Activated CD4-positive, CD25-positive, alpha-beta regulatory T cell treated with anti-CD3 and anti-CD28 coated beads, Interleukin-2, amount 50 U/mL, for 24 hours (primary cell): ENCODE results near the gene AFF3.

Source experiments
- ATAC-seq, 2 donors: fragments of 150-1000 bp; cut with Tn5 transposase; one replicate each; pipeline ENCODE4 v1.10.0; 2021; ENCODE audit warnings: mild to moderate bottlenecking in 1 of 2, moderate library complexity in 1 of 2

The AFF3 gene

GRCh38 chr2:99877963-99878362 lies 264.4 kb downstream of the AFF3 start:
- no peak for ATAC-seq

- no peak for ATAC-seq
Measured at GRCh38 chr2:99876956-99877355, 265.4 kb downstream of the AFF3 start.

- ATAC-seq, result no peak
Measured at GRCh38 chr2:99875627-99876201, 266.7 kb downstream of the AFF3 start.

GRCh38 chr2:99868260-99868659 lies 274.1 kb downstream of the AFF3 start:
- ATAC-seq, result no peak

GRCh38 chr2:99867770-99868169 lies 274.6 kb downstream of the AFF3 start:
- no peak for ATAC-seq

- no peak for ATAC-seq
Measured at GRCh38 chr2:99865818-99866676, 276.3 kb downstream of the AFF3 start.

DNA sequence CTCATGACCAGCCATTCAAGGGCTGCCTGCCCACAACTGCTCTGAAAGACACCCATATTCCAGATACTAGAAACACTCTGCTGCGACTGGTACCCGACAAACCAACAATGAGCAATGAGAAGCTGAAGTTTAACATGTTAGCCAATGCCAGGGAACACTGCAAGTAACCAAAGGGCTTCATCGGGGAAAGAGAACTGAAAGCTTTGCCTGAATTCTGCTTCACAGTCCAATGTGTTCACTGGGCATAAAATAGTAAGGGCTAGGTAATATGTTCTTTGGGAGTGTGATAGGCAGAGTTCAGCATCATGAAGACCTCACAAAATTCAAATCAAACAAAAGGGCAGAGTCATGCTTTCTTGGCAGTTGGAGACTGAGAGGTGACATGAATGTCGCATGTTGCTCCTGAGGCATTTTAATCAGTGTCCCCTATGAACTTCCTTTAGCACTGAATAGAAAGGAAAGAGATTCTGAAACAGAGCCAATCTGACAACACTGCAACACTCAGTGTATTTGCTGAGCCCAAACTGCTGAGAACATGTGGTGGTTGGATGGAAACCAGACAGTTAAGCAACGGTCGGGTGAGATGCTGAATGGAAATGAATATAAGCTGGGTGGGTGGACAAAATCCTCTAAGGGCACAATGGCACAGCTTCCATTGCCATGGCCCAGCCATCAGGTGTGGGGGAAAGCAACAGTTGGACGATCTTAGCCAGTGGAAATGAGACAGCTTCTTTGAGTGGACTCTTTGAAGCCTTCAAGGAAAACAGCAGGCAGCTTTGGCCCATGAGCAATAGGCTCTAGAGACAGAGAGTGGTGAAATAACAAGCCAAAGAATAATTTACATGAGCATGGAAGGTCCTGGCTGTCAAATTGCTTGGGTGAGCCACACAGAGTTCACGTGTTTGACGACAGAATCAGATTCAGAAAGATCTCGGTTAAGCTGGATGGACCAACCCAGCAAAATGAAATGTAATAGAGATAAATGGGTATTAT lies 277.5 kb downstream of the AFF3 start:
- no peak for ATAC-seq

DNA sequence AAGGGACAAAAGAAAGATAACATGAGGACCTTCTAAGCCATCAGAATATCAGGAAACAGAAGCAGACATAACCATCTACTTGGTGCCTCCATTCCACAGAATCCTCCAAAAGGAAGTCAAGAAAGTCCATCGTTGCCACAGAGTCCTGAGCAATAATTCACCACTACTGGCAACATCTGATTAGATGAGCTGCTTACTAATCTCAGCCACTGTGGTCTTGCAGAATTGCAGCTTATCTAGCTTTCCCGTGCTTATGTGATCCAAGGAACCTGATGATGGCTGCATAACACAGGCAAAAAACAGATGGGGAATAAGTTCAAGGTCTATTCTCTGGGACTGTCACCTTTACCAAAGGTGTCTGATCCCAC lies 278.5 kb downstream of the AFF3 start:
- no peak for ATAC-seq

- ATAC-seq, result no peak
Measured at GRCh38 chr2:99863236-99863902, 279.0 kb downstream of the AFF3 start.

DNA sequence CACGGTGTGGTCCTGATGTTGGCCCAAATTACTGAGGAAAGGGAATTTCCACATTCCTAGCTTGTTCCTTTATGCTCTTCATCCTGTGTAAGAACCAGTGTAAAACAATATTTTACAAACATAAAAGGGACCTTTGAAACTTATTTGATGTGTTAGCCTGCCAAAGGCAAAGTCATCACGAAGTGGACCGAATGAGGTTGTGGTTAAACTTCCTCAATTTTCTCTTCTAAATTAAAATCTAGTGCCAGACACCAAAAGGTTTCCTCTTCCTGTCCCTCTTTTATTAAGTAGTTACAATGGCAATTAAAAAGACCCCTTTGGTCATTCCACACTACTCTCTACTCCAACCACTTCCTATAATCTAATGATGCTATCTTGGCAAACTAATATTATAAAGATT lies 279.8 kb downstream of the AFF3 start:
- no peak for ATAC-seq

DNA sequence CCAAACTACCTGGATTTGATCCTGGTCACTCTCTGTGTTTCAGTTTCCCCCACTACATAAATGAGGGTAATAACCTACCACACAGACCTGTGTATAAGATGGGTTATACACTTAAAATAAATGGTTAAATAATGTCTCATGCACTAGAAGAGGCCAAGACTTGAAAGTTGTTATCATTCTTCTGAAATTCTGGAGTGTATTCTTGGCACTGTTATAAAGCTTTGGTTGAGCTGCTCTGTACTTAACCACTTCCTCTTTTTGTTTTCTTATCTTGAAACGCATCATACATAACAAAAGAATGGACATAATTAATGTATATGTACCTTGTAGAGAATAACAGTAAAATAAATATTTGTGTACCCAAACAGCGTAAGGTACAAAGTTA lies 281.0 kb downstream of the AFF3 start:
- ATAC-seq, result no peak

GRCh38 chr2:99860720-99861375 lies 281.5 kb downstream of the AFF3 start:
- ATAC-seq, result no peak

GRCh38 chr2:99858951-99859596 lies 283.3 kb downstream of the AFF3 start:
- ATAC-seq, result no peak

GRCh38 chr2:99857867-99858444 lies 284.4 kb downstream of the AFF3 start:
- ATAC-seq, result no peak

DNA sequence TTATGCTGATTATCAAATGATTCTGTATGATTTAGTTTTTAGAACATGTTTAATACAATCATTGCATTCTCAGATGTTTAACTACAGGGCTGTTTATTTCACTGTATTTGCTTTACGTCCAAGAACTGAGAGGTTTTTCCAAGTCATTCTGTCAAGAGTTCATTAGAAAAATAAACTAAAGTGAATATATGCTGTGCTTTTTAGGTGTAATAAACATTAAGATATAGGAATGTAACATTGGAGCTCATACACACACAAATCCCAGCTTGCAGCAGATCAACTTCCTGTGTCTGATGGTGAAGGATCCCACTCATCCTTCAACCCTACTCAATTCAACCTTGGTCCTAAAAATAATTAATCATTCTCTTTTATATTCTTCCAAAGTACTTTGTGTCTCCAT lies 285.0 kb downstream of the AFF3 start:
- ATAC-seq, result no peak

GRCh38 chr2:99856119-99856518 lies 286.3 kb downstream of the AFF3 start:
- no peak for ATAC-seq

DNA sequence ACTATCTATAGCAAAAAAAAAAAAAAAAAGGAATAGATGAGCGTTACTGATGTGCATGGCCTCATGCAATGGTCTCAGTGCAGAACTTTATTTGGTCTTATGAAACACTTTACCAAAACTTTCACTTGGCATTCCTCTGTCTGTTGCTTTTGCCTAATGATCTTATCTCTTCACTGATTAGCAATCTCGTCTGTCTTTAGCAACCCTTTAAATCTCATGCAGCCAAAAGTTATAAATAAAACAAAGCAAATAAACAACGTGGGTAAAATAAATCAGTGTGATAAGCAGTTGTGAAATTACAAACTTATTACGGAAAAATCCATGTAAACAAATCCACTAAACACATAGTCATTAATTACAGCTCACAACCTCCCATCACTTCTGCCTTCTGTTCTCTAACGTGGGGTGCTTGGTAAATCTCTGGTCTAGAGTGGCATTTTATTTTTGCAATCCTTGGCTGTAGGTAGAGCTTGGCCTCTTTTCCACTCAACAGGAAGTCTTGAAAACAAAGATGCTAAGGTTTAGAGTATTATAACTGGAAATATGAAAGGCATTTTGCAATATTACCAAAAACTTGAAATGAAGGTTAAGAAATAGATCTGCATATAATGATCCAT lies 288.0 kb downstream of the AFF3 start:
- no peak for ATAC-seq

GRCh38 chr2:99852956-99853355 lies 289.4 kb downstream of the AFF3 start:
- ATAC-seq, result no peak

DNA sequence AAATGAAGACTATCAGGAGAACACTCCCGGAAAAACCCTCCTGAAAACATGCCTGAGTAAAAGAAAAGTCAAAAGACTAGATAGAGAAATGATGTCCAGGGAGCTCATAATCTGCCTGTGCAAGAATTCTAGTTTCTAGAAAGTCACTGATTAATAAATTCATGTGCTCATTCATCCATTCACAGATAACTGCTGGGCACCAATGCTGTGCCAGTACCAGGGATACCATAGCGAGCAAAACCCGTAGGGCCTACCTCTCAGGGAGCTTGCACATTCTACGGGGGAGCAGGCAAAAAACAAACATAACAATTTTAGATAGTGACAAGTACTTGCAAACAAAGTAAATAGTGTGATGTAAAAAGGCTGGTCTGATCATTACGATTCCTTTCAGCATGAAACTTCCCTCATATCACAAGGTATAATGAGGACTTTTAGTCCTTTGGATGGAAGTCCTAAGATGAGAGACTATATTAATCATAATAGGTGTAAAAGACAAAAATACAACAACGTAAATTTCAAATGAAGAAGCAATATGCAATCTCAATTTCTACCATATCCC lies 289.9 kb downstream of the AFF3 start:
- ATAC-seq, result no peak

DNA sequence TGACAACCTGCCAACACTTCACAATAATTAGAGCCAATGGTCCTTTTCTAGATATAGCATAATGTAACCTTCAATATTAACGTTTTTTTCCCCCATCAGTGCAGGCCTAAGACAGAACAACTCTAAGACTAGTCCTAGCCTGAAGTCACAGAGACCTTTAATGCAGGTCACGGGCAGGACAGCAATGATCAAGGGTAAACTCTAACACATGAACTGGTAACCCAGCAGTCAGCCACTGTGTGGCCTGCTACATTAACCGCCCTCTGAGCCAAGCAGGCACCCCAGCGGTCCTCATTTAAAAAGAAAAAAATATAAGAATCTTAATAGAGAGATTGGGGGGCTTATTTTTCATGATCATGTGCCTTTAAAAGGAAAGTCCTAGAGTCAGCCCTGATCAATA lies 290.6 kb downstream of the AFF3 start:
- no peak for ATAC-seq

DNA sequence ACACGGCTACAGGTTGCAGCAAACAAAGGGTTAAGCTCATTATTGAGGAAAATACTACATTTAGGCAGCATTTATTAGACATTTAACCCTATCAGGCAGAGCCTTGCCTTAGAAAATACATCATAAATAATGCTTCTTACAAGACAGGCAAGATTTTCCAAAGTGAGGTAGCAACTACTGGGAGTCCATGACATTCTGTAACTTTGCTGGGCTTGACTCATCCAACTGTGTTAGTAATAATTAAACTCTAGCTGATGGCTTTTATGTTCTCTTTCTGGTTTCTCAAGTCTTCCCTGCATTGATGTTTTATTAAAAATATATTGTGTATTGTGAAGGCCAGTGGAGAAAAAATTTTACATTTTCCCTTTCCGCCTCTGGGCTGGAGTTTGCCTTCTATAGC lies 291.3 kb downstream of the AFF3 start:
- ATAC-seq, result no peak
